ENCODE results near the gene PRKN.

PRKN gene

DNA sequence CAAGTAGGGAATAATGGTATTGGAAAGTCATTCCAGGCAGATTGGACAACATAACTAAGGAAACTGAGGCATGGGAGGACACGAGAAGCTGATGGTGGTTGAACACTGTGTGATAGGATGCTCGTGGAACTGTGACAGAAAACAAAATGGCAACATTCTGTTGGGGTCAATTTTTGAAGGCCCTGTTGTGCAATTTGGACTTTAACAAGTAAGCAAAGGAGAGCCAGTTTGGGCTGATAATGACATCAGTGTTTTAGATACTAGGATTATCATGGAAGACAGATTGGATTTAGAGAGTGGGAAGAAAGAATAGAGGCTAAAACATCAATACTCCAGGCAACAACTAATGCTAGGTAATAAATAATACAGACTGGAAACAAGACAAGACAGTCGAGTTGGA is 53.1 kb downstream of the PRKN start:
- no peak for DNase-seq (ENCODE audit: low read depth in 2 of 2)

DNA sequence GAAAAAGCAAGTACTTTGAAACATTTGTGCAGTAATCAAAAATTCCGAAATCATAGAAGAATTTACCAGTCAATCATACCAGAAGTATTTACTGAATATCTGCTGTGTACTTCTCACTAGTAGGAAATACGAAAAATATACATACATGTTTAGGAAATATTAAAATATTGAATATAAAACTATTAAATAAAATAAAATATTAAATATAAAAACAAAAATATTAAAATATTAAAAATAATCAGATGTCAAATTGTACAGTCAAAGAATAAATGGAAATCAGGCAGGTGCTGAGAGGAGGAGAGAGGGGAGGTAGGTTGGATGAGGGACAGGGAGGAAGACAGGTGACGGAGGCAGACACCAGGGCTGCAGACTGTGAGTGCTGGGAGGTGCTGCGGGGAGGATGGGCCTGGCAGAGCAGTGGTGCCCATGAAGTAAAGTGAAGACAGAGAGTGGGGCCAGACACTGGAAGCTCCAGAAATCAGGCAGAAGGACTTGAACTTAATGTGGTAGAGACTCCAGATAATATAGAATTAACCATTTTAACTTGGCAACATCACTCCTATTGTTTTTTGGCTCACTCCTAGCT is 55.9 kb downstream of the PRKN start:
- DNase-seq (ENCODE audit: low read depth in 2 of 2), result no peak

- no peak for DNase-seq (ENCODE audit: low read depth in 2 of 2)
Measured at GRCh38 chr6:162670345-162670744, 57.2 kb downstream of the PRKN start.

- no peak for DNase-seq (ENCODE audit: low read depth in 2 of 2)
Measured at GRCh38 chr6:162666246-162666645, 61.3 kb downstream of the PRKN start.

DNA sequence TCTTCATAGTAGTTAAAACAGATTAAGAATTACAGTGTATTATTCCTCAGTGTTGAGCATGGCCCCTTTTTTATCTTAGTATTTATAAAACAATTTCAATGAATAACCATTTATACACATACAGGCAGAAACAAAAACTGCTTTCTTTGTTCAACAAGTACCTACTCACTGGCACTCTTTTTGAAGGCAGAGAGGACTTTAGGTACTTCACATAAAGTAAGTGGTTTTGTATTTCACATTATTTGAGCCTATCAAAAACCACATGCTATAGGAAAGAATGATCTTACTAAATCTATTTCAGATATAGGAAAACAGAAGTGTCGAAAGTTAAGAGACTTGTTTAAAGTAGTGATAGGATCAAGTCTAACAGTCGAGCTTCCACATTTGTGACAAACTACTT is 73.8 kb downstream of the PRKN start:
- DNase-seq (ENCODE audit: low read depth in 2 of 2), result no peak

DNA sequence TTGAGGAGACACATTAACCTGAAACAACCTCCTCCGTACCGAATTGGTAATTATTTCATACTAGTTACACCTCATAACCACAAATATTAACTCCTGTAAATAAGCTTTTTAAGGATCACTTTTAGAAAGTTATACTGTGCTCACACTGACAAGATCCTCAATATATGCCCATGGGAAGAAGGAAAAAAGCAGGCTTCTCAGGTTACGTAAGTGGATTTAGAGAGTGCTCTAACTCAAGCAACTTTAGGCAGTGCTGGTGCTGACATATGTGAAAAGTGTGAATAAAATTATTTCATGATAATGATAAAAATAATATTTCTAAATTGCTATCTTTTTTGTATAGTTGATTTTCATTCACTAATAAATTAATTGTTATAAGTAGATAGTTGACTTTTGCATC is 76.1 kb downstream of the PRKN start:
- no peak for DNase-seq (ENCODE audit: low read depth in 2 of 2)

DNA sequence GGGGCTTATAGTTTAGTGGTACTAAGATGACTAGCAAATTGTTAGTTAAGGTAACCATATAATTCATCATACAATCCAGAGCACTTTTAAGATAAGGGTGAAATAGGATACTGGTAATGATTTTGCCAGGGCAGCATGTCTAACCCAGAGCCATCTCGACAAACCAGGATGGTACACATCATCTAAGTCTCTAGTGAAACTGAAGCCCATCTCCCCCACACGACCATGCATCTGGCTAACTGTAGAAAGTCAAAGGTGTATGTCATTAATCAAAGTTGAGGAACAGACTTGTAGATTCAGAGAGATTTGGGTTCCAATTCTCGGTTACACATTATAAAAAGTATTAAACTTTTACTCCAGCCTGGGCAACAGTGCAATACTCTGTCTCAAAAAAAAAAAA is 78.3 kb downstream of the PRKN start:
- no peak for DNase-seq (ENCODE audit: low read depth in 2 of 2)

DNA sequence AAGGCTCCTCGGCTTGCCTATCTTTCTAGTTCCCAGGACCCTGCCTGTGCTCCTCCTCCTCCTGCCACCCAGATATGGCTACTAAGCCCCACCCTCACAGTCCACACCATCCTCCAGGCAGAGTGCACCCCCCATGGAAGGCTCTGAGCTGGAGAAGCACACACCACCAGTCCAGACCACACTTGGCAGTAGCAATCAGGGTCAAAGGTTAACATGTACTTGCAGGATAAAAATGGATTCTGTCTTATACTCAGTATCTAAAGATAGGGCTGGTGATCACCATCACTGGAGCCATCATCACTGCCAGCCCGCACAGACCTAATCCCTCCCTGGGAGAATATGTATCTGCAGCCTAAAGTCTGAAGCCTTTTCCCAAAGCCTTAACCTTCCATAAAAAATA is 83.4 kb downstream of the PRKN start:
- DNase-seq (ENCODE audit: low read depth in 2 of 2), result no peak

DNA sequence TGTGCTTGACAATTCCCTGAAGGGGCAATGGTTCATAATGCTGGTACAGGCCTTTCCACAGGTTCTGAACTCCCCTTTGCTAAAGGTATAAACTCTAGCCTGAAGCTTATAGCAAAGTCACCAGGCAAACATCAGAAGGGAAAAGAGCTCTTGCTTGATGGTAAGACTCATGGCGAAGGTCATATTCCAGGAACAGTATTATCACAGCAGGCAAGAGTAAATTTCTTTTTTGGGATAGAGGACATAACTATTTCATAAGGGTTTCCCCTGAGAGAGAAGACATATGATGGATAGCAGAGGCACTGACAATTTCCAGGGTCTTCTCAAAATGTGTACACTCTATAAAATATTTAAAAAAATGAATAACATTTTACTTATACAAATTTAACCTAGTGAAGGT is 86.8 kb downstream of the PRKN start:
- DNase-seq (ENCODE audit: low read depth in 2 of 2), result no peak

DNA sequence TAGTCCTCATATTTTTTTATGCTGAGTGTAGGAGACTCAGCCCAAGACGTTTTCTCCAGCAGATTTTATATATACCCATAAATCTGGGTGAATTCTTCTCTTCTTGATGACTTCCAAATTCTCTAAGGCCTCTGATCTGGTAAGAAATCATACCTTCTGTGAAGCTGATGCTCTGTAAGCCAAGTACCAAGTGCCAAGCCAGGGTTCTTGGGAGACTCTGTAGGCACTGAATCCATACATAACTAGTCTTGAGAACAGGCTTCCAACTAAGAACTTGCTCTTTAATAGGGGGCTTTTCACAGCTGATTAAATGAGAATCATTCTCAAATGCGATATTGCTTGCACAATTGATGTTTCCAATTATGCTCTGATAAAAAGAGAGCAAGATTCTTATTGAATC is 87.6 kb downstream of the PRKN start:
- no peak for DNase-seq (ENCODE audit: low read depth in 2 of 2)

- DNase-seq (ENCODE audit: low read depth in 2 of 2), result no peak
Measured at GRCh38 chr6:162638931-162639574, 88.5 kb downstream of the PRKN start.

DNA sequence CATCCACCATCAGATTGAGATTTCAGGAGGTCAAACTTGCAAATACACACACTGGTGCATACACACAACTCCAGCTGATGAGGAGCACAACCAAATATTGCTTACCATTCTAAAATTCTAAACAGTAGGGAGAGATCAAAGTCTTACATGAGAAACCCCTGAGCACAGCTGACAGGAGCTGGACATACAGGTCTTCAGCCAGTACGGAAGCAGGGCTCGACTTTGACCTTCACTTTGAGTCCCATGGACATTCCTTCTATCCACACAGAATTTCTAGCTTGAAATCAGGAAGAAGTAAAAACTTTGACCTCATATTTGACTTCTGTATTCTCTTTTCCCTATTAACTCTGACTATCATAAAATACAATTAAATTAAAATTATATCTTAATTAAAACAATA is 90.2 kb downstream of the PRKN start:
- no peak for DNase-seq (ENCODE audit: low read depth in 2 of 2)

DNA sequence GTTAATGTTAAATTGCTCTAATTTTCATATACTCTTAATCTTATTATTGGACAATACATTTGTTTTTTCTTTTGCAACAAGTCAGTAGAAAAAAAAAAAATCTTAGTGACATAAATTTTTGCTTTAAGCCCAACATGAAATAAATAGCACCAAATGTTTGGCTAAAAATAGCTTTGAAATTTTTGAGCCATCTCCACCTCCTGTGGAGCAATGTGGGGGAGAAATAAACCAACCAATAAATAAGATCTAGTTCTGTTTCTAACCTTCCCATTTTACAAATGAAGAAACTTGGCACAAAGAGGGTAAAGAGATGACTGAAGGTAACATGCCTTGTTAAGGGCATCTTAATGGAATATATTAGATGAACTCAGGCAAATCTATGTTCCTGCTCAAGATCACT is 91.4 kb downstream of the PRKN start:
- no peak for DNase-seq (ENCODE audit: low read depth in 2 of 2)

GRCh38 chr6:162631546-162631945 is 96.0 kb downstream of the PRKN start:
- DNase-seq (ENCODE audit: low read depth in 2 of 2), result no peak

GRCh38 chr6:162630069-162630468 is 97.5 kb downstream of the PRKN start:
- DNase-seq (ENCODE audit: low read depth in 2 of 2), result no peak

- DNase-seq (ENCODE audit: low read depth in 2 of 2), result no peak
Measured at GRCh38 chr6:162627825-162628224, 99.7 kb downstream of the PRKN start.

- no peak for DNase-seq (ENCODE audit: low read depth in 2 of 2)
Measured at GRCh38 chr6:162627362-162627761, 100.2 kb downstream of the PRKN start.

DNA sequence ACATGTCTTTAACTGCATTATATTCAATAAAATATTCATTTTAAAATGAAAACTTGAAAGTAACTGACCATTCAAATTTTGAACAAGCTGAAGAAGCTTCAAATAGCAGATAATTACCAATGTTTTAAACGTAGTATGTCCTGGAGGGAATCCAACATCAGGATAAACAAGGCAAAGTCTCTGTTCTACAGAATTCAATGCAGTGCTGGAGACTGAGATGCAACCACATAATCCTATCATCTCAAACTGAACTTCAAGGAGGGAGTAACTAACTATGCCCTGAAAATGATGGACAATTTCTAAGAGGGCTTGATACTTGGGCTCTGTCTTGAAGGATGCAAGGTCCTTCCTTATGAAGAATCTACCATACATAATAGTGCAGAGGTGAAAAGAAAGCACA is 100.7 kb downstream of the PRKN start:
- no peak for DNase-seq (ENCODE audit: low read depth in 2 of 2)

GRCh38 chr6:162625846-162626540 is 101.6 kb downstream of the PRKN start:
- DNase-seq (ENCODE audit: low read depth in 2 of 2), result no peak

- no peak for DNase-seq (ENCODE audit: low read depth in 2 of 2)
Measured at GRCh38 chr6:162622572-162622971, 105.0 kb downstream of the PRKN start.

- DNase-seq (ENCODE audit: low read depth in 2 of 2), result no peak
Measured at GRCh38 chr6:162621246-162621645, 106.3 kb downstream of the PRKN start.

DNA sequence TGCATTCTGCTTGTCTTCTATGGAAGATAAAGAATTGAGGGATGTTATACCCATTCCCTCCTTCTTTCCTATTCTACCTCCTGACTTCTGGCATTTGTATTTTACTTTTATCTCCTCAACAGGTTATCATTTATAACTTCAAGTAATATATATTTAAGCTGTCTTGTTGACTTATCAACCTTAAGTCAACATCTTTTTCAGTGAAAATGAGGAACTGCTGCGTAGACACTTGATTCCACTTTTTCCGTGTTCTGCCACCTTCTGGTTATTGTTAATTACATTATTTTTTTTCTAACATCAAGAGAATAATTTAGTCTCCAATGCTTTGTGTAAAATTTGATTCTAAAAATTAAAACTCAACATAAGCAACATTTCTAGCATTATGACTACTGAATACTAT is 107.5 kb downstream of the PRKN start:
- DNase-seq (ENCODE audit: low read depth in 2 of 2), result no peak

GRCh38 chr6:162618448-162619002 is 109.0 kb downstream of the PRKN start:
- no peak for DNase-seq (ENCODE audit: low read depth in 2 of 2)
